ENCODE results near the gene KL.

DNA sequence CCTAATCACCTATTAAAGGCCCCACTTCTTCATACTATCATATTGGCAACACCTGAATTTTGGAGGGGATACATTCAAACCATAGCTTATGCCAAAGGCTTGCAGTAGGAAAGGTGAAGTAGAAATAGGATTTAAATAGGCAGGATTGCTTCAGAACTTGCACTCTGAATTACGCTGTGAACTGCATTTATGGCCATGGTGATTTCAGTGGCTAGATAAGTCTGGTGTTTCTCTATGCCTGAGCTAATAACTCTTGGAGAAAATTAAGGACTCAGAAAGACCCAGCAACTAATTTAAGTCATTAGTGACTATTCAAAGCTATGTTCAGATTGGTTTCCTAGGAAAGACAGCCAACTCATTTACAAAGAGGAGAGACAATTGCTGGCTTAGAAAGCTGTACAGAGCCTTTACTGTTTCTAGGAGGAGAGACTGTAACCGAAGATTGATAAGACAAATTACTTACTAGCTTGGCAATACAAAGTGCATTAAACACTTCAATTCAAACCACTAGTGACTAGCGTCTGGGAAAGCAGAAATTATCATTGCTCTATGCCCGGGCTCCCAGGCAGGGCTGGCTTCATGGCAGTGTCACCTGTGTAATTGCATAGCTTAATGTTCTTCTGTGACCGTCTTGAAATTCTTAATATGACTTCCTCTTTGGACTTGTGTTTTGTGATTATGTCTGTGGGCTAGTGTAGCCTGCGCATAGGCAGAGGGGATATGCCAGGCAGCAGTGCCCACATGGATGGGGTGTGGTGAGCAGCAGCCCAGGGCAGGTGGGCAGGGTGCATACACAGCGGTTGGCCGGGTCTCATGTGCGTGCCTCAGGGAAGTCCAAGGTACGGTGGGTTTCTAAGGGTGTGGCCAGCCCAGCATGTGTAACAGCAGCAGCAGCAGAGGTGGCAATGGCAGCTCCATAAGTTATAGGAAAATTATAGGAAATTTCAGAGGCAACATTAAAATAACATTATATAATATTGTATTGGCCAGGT lies 60.1 kb downstream of the KL start:
- no peak for TF ChIP-seq ZNF274 (IDR thresholded peaks at IDR 0.05; ENCODE audit: low read depth, low read length)
- no peak for TF ChIP-seq YY1 (IDR thresholded peaks at IDR 0.05; ENCODE audit: insufficient read depth, insufficient read length)
- TF ChIP-seq SUZ12 (IDR thresholded peaks at IDR 0.05; ENCODE audit: extremely low read depth, insufficient read depth, insufficient read length) = no peak
